ENCODE measurements around the gene OR2M4. TPM values are rescaled to one million over a fixed set of nuclear protein-coding genes. Genes with fewer than 3 reads are reported as not detected.

OR2M4 gene, protein sequence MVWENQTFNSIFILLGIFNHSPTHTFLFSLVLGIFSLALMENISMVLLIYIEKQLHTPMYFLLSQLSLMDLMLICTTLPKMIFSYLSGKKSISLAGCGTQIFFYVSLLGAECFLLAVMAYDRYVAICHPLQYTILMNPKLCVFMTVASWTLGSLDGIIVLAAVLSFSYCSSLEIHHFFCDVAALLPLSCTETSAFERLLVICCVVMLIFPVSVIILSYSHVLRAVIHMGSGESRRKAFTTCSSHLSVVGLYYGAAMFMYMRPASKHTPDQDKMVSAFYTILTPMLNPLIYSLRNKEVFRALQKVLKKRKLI
- polyA plus RNA-seq (2012; ENCODE audit: low read depth, missing spikeins), result not detected

DNA sequence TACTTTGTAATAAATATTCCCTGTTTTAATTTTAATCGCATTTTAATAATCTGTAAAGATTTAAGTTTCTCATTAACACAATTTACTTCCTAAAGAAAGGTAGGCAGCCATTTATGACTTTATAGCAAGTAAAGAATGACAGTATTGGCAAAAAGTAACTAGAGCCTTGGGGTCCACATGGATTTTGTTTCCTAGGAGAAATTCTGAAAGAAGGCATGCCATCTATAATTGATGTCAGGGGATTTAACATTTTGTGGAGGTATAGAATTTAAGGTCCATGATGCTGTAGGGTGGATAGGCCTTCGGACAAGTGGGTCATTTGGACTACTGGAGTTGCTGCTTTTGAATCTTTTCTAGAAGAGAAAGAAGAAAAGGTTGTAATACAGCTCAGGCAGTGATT lies at the start of gene OR2M4:
Gene OR2M4, plus strand, starts transcription at position 301 of the 400 bp plus-strand sequence. CDS start 7,512 bp downstream, outside the sequence.
- TF ChIP-seq PAX5 (IDR thresholded peaks at IDR 0.05; ENCODE audit: insufficient read depth, low read length, severe bottlenecking) (no peak), SPI1 (IDR thresholded peaks at IDR 0.05; ENCODE audit: low read depth, low read length) (no peak), TAF1 (IDR thresholded peaks at IDR 0.05; ENCODE audit: low read depth, low read length) (no peak), POLR2A (IDR thresholded peaks at IDR 0.05; ENCODE audit: low read depth, low read length) (no peak), POLR2AphosphoS5 (IDR thresholded peaks at IDR 0.05; ENCODE audit: low read depth, low read length) (no peak), POU2F2 (IDR thresholded peaks at IDR 0.05; ENCODE audit: low read depth, low read length) (no peak)
- DNase-seq (ENCODE audit: insufficient read length, low spot score) (no peak), FAIRE-seq (no peak)

DNA sequence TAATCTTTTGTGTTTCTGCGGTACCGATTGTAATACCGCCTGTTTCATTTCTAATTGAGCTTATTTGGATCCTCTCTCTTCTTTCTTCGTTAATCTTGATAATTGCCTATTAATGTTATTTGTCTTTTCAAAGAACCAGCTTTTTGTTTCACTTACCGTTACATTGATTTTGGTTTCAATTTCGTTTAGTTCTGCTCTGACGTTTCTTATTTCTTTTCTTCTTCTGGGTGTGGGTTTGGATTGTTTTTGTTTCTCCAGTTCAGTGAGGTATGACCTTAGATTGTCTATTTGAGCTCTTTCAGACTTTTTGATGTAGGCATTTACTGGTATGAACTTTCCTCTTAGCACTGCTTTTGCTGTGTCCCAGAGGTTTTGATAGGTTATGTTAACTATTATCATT lies 47.2 kb upstream of the OR2M4 start:
- TF ChIP-seq POLR2AphosphoS5 (IDR thresholded peaks at IDR 0.05; ENCODE audit: low read depth, low read length) (no peak), POU2F2 (IDR thresholded peaks at IDR 0.05; ENCODE audit: low read depth, low read length) (no peak), TAF1 (IDR thresholded peaks at IDR 0.05; ENCODE audit: low read depth, low read length) (no peak), PAX5 (IDR thresholded peaks at IDR 0.05; ENCODE audit: insufficient read depth, low read length, severe bottlenecking) (no peak), POLR2A (IDR thresholded peaks at IDR 0.05; ENCODE audit: low read depth, low read length) (no peak), SPI1 (IDR thresholded peaks at IDR 0.05; ENCODE audit: low read depth, low read length) (no peak)
- no peak for FAIRE-seq
- DNase-seq (ENCODE audit: insufficient read length, low spot score), result no peak

DNA sequence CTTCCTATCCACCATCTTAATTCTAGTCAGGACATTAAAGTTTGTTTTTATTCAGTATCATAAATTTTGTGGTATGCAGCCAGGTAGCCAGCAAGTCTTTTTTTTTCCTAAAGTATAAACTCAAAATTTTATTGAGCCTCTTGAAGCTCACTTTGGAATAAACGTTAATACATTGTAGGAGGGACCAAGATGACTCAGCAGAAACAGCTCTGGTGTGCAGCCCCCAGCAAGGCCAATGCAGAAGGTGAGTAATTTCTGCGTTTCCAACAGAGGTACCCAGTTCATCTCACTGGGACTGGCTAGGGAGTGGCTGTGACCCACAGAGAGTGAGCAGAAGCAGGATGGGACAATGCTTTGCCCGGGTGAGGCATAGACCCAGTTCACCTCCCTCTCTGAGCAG lies 43.9 kb upstream of the OR2M4 start:
- no peak for TF ChIP-seq TAF1 (IDR thresholded peaks at IDR 0.05; ENCODE audit: low read depth, low read length)
- no peak for TF ChIP-seq SPI1 (IDR thresholded peaks at IDR 0.05; ENCODE audit: low read depth, low read length)
- TF ChIP-seq PAX5 (IDR thresholded peaks at IDR 0.05; ENCODE audit: insufficient read depth, low read length, severe bottlenecking), result no peak
- TF ChIP-seq POLR2AphosphoS5 (IDR thresholded peaks at IDR 0.05; ENCODE audit: low read depth, low read length), result no peak
- TF ChIP-seq POLR2A (IDR thresholded peaks at IDR 0.05; ENCODE audit: low read depth, low read length), result no peak
- TF ChIP-seq POU2F2 (IDR thresholded peaks at IDR 0.05; ENCODE audit: low read depth, low read length), result no peak
- DNase-seq (ENCODE audit: insufficient read length, low spot score) (no peak), FAIRE-seq (no peak)

DNA sequence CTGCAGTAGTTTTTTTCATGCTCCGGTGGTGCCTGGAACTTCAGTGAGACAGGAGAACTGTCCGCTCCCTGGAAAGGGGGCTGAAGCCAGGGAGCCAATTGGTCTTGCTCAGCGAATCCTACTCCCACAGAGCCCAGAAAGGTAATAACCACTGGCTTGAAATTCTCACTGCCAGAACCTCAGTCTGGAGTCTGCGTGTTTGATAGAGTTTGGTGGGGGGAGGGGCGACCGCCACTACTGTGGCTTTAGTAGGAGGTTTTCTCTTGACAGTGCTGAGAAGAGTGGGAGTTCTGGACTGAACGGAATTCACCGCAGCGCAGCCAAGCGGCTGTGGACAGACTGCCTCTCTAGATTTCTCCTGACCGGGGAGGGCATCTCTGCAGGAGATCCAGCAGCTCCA lies 42.2 kb upstream of the OR2M4 start:
- TF ChIP-seq SPI1 (IDR thresholded peaks at IDR 0.05; ENCODE audit: low read depth, low read length) (no peak), POU2F2 (IDR thresholded peaks at IDR 0.05; ENCODE audit: low read depth, low read length) (no peak), TAF1 (IDR thresholded peaks at IDR 0.05; ENCODE audit: low read depth, low read length) (no peak), POLR2A (IDR thresholded peaks at IDR 0.05; ENCODE audit: low read depth, low read length) (no peak), PAX5 (IDR thresholded peaks at IDR 0.05; ENCODE audit: insufficient read depth, low read length, severe bottlenecking) (no peak), POLR2AphosphoS5 (IDR thresholded peaks at IDR 0.05; ENCODE audit: low read depth, low read length) (no peak)
- no peak for FAIRE-seq
- no peak for DNase-seq (ENCODE audit: insufficient read length, low spot score)

DNA sequence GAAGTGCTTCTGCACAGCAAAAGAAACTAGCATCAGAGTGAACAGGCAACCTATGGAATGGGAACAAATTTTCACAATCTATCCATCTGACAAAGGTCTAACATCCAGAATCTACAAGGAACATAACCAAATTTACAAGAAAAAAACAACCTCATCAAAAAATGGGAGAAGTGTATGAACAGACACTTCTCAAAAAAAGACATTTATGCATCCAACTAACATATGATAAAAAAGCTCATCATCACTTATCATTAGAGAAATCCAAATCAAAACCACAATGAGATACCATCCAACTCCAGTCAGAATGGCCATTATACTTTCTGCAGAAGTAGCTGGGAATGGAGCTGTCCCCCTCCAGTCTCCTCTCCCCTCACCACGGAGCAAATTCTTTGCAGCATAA lies 37.1 kb upstream of the OR2M4 start:
- DNase-seq (ENCODE audit: insufficient read length, low spot score) (no peak), FAIRE-seq (no peak)
- TF ChIP-seq POU2F2 (IDR thresholded peaks at IDR 0.05; ENCODE audit: low read depth, low read length) (no peak), POLR2A (IDR thresholded peaks at IDR 0.05; ENCODE audit: low read depth, low read length) (no peak), POLR2AphosphoS5 (IDR thresholded peaks at IDR 0.05; ENCODE audit: low read depth, low read length) (no peak), PAX5 (IDR thresholded peaks at IDR 0.05; ENCODE audit: insufficient read depth, low read length, severe bottlenecking) (no peak), SPI1 (IDR thresholded peaks at IDR 0.05; ENCODE audit: low read depth, low read length) (no peak), TAF1 (IDR thresholded peaks at IDR 0.05; ENCODE audit: low read depth, low read length) (no peak)

DNA sequence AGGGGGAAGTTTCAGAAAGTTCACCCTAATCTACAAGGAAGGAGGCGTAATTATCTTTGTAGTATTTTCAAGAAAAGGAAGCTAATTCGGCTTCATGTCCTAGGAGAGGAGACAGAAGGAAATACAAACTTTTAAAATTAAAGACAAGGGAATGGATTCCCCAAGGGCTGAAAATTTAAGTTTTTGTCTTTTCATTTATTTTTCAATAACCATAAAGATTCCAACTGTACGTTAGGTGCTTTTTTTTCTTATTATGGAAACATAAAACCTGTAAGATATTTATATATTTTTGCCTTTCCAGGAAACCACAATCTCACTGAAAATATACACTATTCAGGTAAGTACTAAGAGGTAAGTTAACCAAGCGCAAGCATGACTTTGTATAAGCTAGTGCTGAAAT lies 34.3 kb upstream of the OR2M4 start, which contains the start of gene OR2M3:
Gene OR2M3, plus strand, starts transcription at position 301 of the 400 bp plus-strand sequence. CDS start 5,803 bp downstream, outside the sequence.
- TF ChIP-seq POLR2A (IDR thresholded peaks at IDR 0.05; ENCODE audit: low read depth, low read length), result no peak
- no peak for TF ChIP-seq POLR2AphosphoS5 (IDR thresholded peaks at IDR 0.05; ENCODE audit: low read depth, low read length)
- no peak for TF ChIP-seq TAF1 (IDR thresholded peaks at IDR 0.05; ENCODE audit: low read depth, low read length)
- TF ChIP-seq SPI1 (IDR thresholded peaks at IDR 0.05; ENCODE audit: low read depth, low read length), result no peak
- DNase-seq (ENCODE audit: insufficient read length, low spot score) (no peak), FAIRE-seq (no peak)

DNA sequence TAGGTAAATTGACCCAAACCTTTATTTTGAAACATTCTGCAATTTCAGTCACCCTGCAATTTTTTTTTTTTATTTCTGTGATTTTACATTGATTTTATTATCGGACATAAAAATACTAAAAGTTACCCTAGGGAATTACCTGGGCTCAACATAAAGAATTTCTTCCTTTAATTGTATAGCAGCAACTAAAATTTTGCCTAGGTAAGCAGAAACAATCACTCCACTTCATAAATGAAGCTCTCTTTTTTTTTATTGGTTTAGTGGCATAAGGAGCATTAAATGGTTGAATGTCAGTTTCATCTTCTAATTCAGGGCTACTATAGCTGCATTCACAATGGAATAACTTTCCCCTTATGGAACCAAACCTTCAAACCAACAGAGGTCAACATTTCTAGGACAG lies 15.3 kb upstream of the OR2M4 start:
- TF ChIP-seq SPI1 (IDR thresholded peaks at IDR 0.05; ENCODE audit: low read depth, low read length) (no peak), POLR2A (IDR thresholded peaks at IDR 0.05; ENCODE audit: low read depth, low read length) (no peak), POLR2AphosphoS5 (IDR thresholded peaks at IDR 0.05; ENCODE audit: low read depth, low read length) (no peak), TAF1 (IDR thresholded peaks at IDR 0.05; ENCODE audit: low read depth, low read length) (no peak), PAX5 (IDR thresholded peaks at IDR 0.05; ENCODE audit: insufficient read depth, low read length, severe bottlenecking) (no peak), POU2F2 (IDR thresholded peaks at IDR 0.05; ENCODE audit: low read depth, low read length) (no peak)
- no peak for DNase-seq (ENCODE audit: insufficient read length, low spot score)
- no peak for FAIRE-seq

DNA sequence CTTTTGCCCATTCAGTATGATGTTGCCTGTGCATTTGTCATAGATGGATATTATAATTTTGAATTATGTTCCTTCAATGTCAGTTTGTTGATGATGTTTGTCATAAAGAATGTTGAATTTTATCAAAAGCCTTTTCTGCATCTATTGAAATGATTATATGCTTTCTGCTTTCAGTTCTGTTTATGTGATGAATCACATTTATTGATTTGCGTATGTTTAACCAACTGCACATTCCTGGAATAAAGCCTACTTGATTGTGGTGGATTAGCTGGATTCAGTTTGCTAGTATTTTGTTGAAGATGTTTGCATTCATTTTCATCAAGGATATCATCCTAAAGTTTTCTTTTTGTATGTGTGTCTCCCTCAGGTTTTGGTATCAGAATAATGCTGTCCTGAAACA lies 5.7 kb upstream of the OR2M4 start:
- TF ChIP-seq TAF1 (IDR thresholded peaks at IDR 0.05; ENCODE audit: low read depth, low read length) (no peak), POLR2AphosphoS5 (IDR thresholded peaks at IDR 0.05; ENCODE audit: low read depth, low read length) (no peak), PAX5 (IDR thresholded peaks at IDR 0.05; ENCODE audit: insufficient read depth, low read length, severe bottlenecking) (no peak), POU2F2 (IDR thresholded peaks at IDR 0.05; ENCODE audit: low read depth, low read length) (no peak), SPI1 (IDR thresholded peaks at IDR 0.05; ENCODE audit: low read depth, low read length) (no peak), POLR2A (IDR thresholded peaks at IDR 0.05; ENCODE audit: low read depth, low read length) (no peak)
- FAIRE-seq (no peak), DNase-seq (ENCODE audit: insufficient read length, low spot score) (no peak)

DNA sequence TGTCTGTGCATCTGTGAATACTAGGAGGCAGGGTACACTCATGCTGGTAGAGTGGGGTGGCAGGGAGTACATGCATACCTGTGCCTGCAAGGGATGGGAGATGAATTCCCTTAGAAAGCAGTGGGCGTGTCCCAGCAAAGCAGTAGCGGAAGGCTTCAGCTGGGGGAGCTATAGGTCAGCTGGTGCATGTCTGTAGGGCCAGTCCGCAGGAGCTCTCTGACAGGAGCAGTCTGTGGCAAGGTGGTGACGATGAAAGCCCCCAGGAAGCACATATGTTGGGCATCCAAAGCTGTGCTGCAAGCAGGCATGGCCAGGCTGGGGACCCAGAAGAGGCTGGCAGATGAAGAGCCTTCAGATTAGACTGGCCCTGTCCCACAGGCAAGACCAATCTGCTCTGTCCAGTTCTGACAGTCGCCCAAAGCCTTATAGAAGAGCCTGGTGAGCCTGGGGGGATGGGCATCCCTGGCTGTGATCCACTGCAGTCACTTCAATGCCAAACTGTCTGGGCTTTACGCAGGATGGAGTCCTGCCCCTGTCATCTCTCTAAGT lies 1.8 kb upstream of the OR2M4 start:
- DNase-seq (ENCODE audit: insufficient read length, low spot score) (no peak), FAIRE-seq (no peak)
- no peak for TF ChIP-seq PAX5 (IDR thresholded peaks at IDR 0.05; ENCODE audit: insufficient read depth, low read length, severe bottlenecking)
- TF ChIP-seq POLR2A (IDR thresholded peaks at IDR 0.05; ENCODE audit: low read depth, low read length), result no peak
- no peak for TF ChIP-seq POU2F2 (IDR thresholded peaks at IDR 0.05; ENCODE audit: low read depth, low read length)
- no peak for TF ChIP-seq SPI1 (IDR thresholded peaks at IDR 0.05; ENCODE audit: low read depth, low read length)
- TF ChIP-seq TAF1 (IDR thresholded peaks at IDR 0.05; ENCODE audit: low read depth, low read length), result no peak
- no peak for TF ChIP-seq POLR2AphosphoS5 (IDR thresholded peaks at IDR 0.05; ENCODE audit: low read depth, low read length)
